ENCODE data around the gene PHACTR3. TPM values are rescaled to one million over a fixed set of nuclear protein-coding genes. Genes with fewer than 3 reads are reported as not detected.

Gene PHACTR3
- total and polyA plus RNA-seq, 2 experiments from 2014 or later: 0.45 to 0.61 TPM

DNA sequence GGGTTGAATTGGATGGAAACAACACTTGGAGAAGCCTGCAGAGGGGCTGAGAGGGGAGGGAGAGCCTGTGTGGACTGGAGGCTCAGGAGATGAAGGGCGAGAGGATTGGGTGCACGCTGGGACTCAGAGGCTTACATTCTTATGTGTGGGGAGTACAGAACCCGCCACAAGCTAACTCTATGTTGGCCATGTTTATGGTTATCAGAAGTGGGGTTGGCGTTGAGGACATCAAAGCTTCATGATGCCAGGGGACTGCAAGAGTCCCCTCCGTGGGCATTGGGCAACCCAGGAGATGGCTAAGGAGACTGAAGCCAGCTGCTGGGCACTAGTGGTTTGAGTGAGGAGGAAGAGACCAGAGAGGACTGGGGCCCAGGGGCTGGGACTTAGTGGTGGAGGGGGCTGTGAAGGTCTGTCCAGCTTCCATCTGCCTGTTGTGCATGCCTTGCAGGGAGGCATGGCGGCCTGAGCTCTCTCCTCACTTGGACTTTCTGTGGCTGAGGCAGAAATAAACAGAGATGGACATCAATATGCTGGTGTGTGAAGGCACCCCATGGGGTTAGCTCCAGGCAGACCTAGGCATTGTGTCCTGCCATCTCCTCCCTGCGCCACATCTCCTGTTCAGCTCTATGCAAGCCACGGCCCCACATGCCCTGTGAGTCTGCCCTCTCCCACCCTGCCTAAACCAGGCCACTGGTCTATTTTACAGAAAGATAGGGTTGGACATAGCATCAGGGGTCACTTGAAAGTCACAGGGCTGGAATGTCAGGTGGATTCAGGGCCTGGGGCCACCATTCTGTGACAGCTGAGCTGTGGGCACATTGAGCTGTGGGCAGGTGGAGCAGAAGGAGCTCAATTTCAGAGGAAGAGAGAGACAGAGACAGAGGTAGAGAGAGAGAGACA is 61.6 kb downstream of the PHACTR3 start:
- no peaks in the 10 kb centered on the region for H3K9me3 Mint-ChIP-seq
- TF ChIP-seq, protein P1, sequence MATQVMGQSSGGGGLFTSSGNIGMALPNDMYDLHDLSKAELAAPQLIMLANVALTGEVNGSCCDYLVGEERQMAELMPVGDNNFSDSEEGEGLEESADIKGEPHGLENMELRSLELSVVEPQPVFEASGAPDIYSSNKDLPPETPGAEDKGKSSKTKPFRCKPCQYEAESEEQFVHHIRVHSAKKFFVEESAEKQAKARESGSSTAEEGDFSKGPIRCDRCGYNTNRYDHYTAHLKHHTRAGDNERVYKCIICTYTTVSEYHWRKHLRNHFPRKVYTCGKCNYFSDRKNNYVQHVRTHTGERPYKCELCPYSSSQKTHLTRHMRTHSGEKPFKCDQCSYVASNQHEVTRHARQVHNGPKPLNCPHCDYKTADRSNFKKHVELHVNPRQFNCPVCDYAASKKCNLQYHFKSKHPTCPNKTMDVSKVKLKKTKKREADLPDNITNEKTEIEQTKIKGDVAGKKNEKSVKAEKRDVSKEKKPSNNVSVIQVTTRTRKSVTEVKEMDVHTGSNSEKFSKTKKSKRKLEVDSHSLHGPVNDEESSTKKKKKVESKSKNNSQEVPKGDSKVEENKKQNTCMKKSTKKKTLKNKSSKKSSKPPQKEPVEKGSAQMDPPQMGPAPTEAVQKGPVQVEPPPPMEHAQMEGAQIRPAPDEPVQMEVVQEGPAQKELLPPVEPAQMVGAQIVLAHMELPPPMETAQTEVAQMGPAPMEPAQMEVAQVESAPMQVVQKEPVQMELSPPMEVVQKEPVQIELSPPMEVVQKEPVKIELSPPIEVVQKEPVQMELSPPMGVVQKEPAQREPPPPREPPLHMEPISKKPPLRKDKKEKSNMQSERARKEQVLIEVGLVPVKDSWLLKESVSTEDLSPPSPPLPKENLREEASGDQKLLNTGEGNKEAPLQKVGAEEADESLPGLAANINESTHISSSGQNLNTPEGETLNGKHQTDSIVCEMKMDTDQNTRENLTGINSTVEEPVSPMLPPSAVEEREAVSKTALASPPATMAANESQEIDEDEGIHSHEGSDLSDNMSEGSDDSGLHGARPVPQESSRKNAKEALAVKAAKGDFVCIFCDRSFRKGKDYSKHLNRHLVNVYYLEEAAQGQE (IDR thresholded peaks at IDR 0.05; ENCODE audit: unreplicated experiment): no peak
- TF ChIP-seq, protein P2, sequence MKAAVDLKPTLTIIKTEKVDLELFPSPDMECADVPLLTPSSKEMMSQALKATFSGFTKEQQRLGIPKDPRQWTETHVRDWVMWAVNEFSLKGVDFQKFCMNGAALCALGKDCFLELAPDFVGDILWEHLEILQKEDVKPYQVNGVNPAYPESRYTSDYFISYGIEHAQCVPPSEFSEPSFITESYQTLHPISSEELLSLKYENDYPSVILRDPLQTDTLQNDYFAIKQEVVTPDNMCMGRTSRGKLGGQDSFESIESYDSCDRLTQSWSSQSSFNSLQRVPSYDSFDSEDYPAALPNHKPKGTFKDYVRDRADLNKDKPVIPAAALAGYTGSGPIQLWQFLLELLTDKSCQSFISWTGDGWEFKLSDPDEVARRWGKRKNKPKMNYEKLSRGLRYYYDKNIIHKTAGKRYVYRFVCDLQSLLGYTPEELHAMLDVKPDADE (IDR thresholded peaks at IDR 0.05): no peak
- TF ChIP-seq, protein P3, sequence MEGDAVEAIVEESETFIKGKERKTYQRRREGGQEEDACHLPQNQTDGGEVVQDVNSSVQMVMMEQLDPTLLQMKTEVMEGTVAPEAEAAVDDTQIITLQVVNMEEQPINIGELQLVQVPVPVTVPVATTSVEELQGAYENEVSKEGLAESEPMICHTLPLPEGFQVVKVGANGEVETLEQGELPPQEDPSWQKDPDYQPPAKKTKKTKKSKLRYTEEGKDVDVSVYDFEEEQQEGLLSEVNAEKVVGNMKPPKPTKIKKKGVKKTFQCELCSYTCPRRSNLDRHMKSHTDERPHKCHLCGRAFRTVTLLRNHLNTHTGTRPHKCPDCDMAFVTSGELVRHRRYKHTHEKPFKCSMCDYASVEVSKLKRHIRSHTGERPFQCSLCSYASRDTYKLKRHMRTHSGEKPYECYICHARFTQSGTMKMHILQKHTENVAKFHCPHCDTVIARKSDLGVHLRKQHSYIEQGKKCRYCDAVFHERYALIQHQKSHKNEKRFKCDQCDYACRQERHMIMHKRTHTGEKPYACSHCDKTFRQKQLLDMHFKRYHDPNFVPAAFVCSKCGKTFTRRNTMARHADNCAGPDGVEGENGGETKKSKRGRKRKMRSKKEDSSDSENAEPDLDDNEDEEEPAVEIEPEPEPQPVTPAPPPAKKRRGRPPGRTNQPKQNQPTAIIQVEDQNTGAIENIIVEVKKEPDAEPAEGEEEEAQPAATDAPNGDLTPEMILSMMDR (conservative IDR thresholded peaks at IDR 0.05; ENCODE audit: low read depth in 2 of 2): no peak
- TF ChIP-seq ZNF114 (CRISPR knock-in tag; IDR thresholded peaks at IDR 0.05) (no peak), STAT1 (IDR thresholded peaks at IDR 0.05; ENCODE audit: unreplicated experiment) (no peak), ZNF331 (CRISPR knock-in tag; IDR thresholded peaks at IDR 0.05; ENCODE audit: low read depth) (no peak), JUNB (IDR thresholded peaks at IDR 0.05; ENCODE audit: unreplicated experiment) (no peak), POLR2AphosphoS5 (IDR thresholded peaks at IDR 0.05; ENCODE audit: low read depth) (no peak)
- TF ChIP-seq, protein P4, sequence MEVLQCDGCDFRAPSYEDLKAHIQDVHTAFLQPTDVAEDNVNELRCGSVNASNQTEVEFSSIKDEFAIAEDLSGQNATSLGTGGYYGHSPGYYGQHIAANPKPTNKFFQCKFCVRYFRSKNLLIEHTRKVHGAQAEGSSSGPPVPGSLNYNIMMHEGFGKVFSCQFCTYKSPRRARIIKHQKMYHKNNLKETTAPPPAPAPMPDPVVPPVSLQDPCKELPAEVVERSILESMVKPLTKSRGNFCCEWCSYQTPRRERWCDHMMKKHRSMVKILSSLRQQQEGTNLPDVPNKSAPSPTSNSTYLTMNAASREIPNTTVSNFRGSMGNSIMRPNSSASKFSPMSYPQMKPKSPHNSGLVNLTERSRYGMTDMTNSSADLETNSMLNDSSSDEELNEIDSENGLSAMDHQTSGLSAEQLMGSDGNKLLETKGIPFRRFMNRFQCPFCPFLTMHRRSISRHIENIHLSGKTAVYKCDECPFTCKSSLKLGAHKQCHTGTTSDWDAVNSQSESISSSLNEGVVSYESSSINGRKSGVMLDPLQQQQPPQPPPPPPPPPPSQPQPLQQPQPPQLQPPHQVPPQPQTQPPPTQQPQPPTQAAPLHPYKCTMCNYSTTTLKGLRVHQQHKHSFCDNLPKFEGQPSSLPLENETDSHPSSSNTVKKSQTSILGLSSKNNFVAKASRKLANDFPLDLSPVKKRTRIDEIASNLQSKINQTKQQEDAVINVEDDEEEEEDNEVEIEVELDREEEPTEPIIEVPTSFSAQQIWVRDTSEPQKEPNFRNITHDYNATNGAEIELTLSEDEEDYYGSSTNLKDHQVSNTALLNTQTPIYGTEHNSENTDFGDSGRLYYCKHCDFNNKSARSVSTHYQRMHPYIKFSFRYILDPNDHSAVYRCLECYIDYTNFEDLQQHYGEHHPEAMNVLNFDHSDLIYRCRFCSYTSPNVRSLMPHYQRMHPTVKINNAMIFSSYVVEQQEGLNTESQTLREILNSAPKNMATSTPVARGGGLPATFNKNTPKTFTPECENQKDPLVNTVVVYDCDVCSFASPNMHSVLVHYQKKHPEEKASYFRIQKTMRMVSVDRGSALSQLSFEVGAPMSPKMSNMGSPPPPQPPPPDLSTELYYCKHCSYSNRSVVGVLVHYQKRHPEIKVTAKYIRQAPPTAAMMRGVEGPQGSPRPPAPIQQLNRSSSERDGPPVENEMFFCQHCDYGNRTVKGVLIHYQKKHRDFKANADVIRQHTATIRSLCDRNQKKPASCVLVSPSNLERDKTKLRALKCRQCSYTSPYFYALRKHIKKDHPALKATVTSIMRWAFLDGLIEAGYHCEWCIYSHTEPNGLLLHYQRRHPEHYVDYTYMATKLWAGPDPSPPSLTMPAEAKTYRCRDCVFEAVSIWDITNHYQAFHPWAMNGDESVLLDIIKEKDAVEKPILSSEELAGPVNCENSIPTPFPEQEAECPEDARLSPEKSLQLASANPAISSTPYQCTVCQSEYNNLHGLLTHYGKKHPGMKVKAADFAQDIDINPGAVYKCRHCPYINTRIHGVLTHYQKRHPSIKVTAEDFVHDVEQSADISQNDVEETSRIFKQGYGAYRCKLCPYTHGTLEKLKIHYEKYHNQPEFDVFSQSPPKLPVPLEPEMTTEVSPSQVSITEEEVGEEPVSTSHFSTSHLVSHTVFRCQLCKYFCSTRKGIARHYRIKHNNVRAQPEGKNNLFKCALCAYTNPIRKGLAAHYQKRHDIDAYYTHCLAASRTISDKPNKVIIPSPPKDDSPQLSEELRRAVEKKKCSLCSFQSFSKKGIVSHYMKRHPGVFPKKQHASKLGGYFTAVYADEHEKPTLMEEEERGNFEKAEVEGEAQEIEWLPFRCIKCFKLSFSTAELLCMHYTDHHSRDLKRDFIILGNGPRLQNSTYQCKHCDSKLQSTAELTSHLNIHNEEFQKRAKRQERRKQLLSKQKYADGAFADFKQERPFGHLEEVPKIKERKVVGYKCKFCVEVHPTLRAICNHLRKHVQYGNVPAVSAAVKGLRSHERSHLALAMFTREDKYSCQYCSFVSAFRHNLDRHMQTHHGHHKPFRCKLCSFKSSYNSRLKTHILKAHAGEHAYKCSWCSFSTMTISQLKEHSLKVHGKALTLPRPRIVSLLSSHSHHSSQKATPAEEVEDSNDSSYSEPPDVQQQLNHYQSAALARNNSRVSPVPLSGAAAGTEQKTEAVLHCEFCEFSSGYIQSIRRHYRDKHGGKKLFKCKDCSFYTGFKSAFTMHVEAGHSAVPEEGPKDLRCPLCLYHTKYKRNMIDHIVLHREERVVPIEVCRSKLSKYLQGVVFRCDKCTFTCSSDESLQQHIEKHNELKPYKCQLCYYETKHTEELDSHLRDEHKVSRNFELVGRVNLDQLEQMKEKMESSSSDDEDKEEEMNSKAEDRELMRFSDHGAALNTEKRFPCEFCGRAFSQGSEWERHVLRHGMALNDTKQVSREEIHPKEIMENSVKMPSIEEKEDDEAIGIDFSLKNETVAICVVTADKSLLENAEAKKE (CRISPR knock-in tag; IDR thresholded peaks at IDR 0.05): no peak
- no peaks in the 10 kb centered on the region for H3K36me3 Mint-ChIP-seq (ENCODE audit: low read depth)
- no peaks in the 10 kb centered on the region for H3K4me1 Mint-ChIP-seq
- H3K4me1 ChIP-seq (ENCODE audit: insufficient read depth): no peaks in the 10 kb centered on the region
- DNase-seq (ENCODE audit: low spot score): no peak
- H3F3A ChIP-seq (replicated peaks; ENCODE audit: low read depth): no peaks in the 10 kb centered on the region
- peaks cover 4% of the 10 kb centered on the region; the same call in 1 of the 2 replicates for H3K27me3 ChIP-seq (ENCODE audit: insufficient read depth)
- H3K36me3 ChIP-seq (ENCODE audit: insufficient read depth): no peaks in the 10 kb centered on the region
- no peak overlapping the region for H3K4me3 ChIP-seq
- no peak overlapping the region for H2AFZ ChIP-seq
- ATAC-seq: no peak
- H3K27ac ChIP-seq (ENCODE audit: low read depth): no peak overlapping the region
- no peaks in the 10 kb centered on the region for H4K20me1 ChIP-seq (replicated peaks; ENCODE audit: insufficient read depth)
- no peak overlapping the region for H3K4me2 ChIP-seq
- no peaks in the 10 kb centered on the region for H3K9me2 ChIP-seq (ENCODE audit: insufficient read depth)
- no peaks in the 10 kb centered on the region for H3K79me2 ChIP-seq (replicated peaks; ENCODE audit: insufficient read depth)
- H3K27ac Mint-ChIP-seq: no peak overlapping the region
- no peak overlapping the region for H3K4me3 Mint-ChIP-seq
- peaks cover 19% of the 10 kb centered on the region for H3K27me3 Mint-ChIP-seq (ENCODE audit: insufficient read depth, low read depth, poor library complexity)
